Measurements from ENCODE around the gene IL17C.

IL17C gene

DNA sequence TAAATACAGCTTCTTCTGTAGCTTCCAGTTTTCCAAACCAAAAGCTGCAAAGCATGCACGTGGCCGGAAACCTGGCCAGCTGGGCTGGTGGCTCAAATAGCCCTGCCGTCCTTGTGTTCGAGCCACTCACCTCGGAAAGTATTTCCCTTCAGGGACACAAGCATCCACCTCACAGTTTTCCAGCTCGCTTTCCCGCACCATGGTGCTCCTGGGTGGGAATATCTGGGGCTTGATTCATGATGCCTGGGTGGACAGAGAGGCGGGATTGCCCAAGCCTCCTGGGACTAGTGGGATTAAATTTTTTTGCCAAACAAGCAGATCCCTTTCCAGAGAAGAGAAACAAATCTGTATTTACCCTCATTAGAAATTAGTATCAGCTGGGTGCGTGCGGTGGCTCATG is 31.6 kb downstream of the IL17C start:
- Histone ChIP-seq H3K27me3 (ENCODE audit: control insufficient read depth, insufficient read depth, low read length) (no peaks in the 10 kb centered on the region), H3K4me1 (no peaks in the 10 kb centered on the region), H3K36me3 (ENCODE audit: control insufficient read depth, insufficient read depth, low read length) (no peaks in the 10 kb centered on the region), H3K27ac (no peak overlapping the region), H2AFZ (no peak overlapping the region), H3K9me3 (ENCODE audit: control insufficient read depth, low read length) (no peaks in the 10 kb centered on the region), H3K4me2 (ENCODE audit: low read length) (no peak overlapping the region), H3K4me3 (ENCODE audit: low read depth, low read length) (no peak overlapping the region), H3K9ac (no peak overlapping the region), H3K79me2 (no peaks in the 10 kb centered on the region)
- no peak for TF ChIP-seq CTCF (IDR thresholded peaks at IDR 0.05)

DNA sequence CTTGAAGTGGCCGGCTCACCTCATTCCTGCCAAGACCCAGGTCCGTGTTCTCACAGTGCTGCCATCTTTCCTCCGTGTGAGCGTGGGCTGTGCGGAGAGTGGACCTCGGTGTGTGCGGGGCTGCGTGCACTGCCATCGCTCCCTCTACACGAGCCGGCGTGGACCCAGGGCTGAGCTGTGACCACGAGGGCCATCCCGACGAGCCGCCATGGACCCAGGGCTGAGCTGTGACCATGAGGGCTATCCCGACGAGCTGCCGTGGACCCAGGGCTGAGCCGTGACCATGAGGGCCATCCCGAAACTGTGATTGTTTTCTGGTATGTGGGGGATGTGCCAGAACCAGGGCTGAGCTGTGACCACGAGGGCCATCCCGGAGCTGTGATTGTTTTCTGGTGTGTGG is 33.4 kb downstream of the IL17C start:
- TF ChIP-seq CTCF (IDR thresholded peaks at IDR 0.05), result no peak

DNA sequence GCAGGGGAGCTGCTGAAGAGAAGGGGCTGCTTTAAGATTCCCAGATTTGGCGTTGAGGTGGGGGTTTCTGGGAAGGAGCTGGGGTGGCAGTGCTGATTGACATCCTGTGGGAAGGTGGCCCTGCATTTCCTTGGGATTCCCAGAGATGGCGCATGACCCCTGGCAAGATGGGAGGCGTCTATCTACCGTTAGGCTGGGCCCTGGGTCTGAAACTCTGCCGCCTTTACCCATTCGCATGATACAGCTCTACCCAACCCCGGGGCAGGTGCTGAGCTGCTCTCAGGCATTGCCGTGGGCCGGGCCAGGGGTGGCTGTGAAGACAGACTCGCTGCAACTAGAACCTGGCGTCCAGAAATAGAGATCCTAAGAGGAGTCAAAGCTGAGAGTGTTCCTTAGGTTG is 34.4 kb downstream of the IL17C start:
- Histone ChIP-seq H3K36me3 (ENCODE audit: control insufficient read depth, insufficient read depth, low read length) (no peaks in the 10 kb centered on the region), H3K79me2 (no peaks in the 10 kb centered on the region), H3K4me3 (ENCODE audit: low read depth, low read length) (no peak overlapping the region), H3K9me3 (ENCODE audit: control insufficient read depth, low read length) (no peaks in the 10 kb centered on the region), H3K4me1 (no peaks in the 10 kb centered on the region), H2AFZ (no peak overlapping the region), H3K4me2 (ENCODE audit: low read length) (no peak overlapping the region), H3K27ac (no peak overlapping the region), H3K9ac (no peak overlapping the region), H3K27me3 (ENCODE audit: control insufficient read depth, insufficient read depth, low read length) (no peaks in the 10 kb centered on the region)
- TF ChIP-seq CTCF (IDR thresholded peaks at IDR 0.05), result no peak

More for the DNA sequence above, 33.4 kb downstream of the IL17C start:
- H3K4me2 ChIP-seq (ENCODE audit: low read length), result no peak overlapping the region
- no peaks in the 10 kb centered on the region for H3K27me3 ChIP-seq (ENCODE audit: control insufficient read depth, insufficient read depth, low read length)
- no peak overlapping the region for H2AFZ ChIP-seq
- H3K79me2 ChIP-seq, result no peaks in the 10 kb centered on the region
- no peak overlapping the region for H3K27ac ChIP-seq
- no peaks in the 10 kb centered on the region for H3K4me1 ChIP-seq
- no peaks in the 10 kb centered on the region for H3K9me3 ChIP-seq (ENCODE audit: control insufficient read depth, low read length)
- H3K36me3 ChIP-seq (ENCODE audit: control insufficient read depth, insufficient read depth, low read length), result no peaks in the 10 kb centered on the region
- no peak overlapping the region for H3K4me3 ChIP-seq (ENCODE audit: low read depth, low read length)
- no peak overlapping the region for H3K9ac ChIP-seq

DNA sequence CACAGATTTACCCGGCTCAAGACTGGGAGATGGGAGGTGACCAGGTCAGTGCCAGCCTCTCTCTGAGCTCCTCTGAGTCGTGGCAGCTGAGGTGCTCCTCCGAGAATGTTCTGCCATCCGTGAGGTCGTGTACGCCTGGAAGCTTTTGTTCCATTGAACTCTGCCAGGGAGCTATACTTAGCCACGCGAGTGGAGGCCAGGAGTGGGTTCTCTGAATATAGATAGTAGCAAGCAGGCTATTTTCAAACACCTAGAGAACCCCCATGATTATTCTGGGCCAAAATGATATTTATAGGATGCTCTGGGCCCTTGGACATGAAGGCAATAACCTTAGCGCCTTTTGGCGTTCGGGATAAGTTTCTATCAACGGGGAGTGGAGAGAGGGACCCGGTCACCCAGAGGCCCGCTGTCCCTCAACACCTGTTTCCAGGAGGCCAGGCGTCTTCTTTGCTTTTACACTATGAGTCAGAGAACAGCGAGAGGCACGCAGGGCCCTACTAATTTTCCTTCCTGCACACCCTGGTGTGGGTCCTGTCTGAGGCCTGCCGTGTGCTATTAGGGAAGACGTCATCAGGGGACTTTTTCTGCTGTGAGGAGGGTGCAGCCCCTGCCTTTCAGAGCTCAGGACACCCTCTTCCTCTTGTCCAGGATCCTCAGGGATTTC is 35.5 kb downstream of the IL17C start:
- Histone ChIP-seq H3K9ac (no peak overlapping the region), H2AFZ (no peak overlapping the region), H3K4me1 (no peaks in the 10 kb centered on the region), H3K4me3 (ENCODE audit: low read depth, low read length) (no peak overlapping the region), H3K9me3 (ENCODE audit: control insufficient read depth, low read length) (no peaks in the 10 kb centered on the region), H3K79me2 (no peaks in the 10 kb centered on the region), H3K27ac (no peak overlapping the region), H3K4me2 (ENCODE audit: low read length) (no peak overlapping the region), H3K36me3 (ENCODE audit: control insufficient read depth, insufficient read depth, low read length) (no peaks in the 10 kb centered on the region), H3K27me3 (ENCODE audit: control insufficient read depth, insufficient read depth, low read length) (no peaks in the 10 kb centered on the region)
- TF ChIP-seq CTCF (IDR thresholded peaks at IDR 0.05), result no peak

All from parathyroid adenoma (tissue), 2 donors.